ENCODE data around the gene FBXO41. TPM values are rescaled to one million over a fixed set of nuclear protein-coding genes. Genes with fewer than 3 reads are reported as not detected.

FBXO41 gene
- total RNA-seq, 4 donors from 2014 or later = 1.1 to 8.2 (median 5.7) TPM

GRCh38 chr2:73210019-73210418, 74.3 kb downstream of the FBXO41 start:
- H3K4me3 ChIP-seq = no peak overlapping the region
- H3K36me3 ChIP-seq = no peaks in the 10 kb centered on the region
- DNase-seq (ENCODE audit: low spot score in 2 of 2) = no peak
- WGBS = 78% methylated on average over 4 of the region's 4 CpGs
- H3K4me1 ChIP-seq = peaks cover 15% of the 10 kb centered on the region
- no peaks in the 10 kb centered on the region for H3K9me3 ChIP-seq
- H3K27ac ChIP-seq = no peak overlapping the region
- TF ChIP-seq CTCF (IDR thresholded peaks at IDR 0.05) (no peak), POLR2AphosphoS5 (IDR thresholded peaks at IDR 0.05) (no peak), EP300 (IDR thresholded peaks at IDR 0.05) (no peak), POLR2A (IDR thresholded peaks at IDR 0.05) (no peak)
- H3K27me3 ChIP-seq = peaks cover 14% of the 10 kb centered on the region

- 91% methylated on average over 3 of the region's 3 CpGs for WGBS
- DNase-seq (ENCODE audit: low spot score in 2 of 2) = no peak
- H3K9me3 ChIP-seq = no peaks in the 10 kb centered on the region
- peaks cover 32% of the 10 kb centered on the region for H3K27me3 ChIP-seq
- H3K36me3 ChIP-seq = no peaks in the 10 kb centered on the region
- peaks cover 8% of the 10 kb centered on the region for H3K4me1 ChIP-seq
- H3K27ac ChIP-seq = no peak overlapping the region
- H3K4me3 ChIP-seq = no peak overlapping the region
- TF ChIP-seq POLR2A (IDR thresholded peaks at IDR 0.05) (no peak), CTCF (IDR thresholded peaks at IDR 0.05) (no peak), EP300 (IDR thresholded peaks at IDR 0.05) (no peak), POLR2AphosphoS5 (IDR thresholded peaks at IDR 0.05) (no peak)
Observed at GRCh38 chr2:73208258-73208657, 76.0 kb downstream of the FBXO41 start.

DNA sequence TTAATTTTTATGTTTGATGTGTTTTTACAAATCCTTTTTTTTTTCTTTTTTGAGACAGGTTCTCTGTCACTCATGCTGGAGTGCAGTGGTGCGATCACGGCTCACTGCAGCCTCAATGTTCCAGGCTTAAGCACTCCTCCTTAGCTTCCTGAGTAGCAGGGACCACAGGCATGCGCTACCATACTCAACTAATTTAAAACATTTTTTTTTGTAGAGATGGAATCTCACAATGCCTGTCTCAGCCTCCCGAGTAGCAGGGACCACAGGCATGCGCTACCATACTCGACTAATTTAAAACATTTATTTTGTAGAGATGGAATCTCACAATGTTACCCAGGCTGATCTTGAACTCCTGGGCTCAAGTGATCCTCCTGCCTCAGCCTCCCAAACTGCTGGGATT, 78.7 kb downstream of the FBXO41 start:
- Histone ChIP-seq H3K4me1 (peaks cover 18% of the 10 kb centered on the region), H3K4me3 (no peak overlapping the region), H3K9me3 (no peaks in the 10 kb centered on the region), H3K36me3 (no peaks in the 10 kb centered on the region), H3K27ac (no peak overlapping the region), H3K27me3 (peaks cover 57% of the 10 kb centered on the region)
- TF ChIP-seq EP300 (IDR thresholded peaks at IDR 0.05) = no peak
- TF ChIP-seq POLR2AphosphoS5 (IDR thresholded peaks at IDR 0.05) = no peak
- no peak for TF ChIP-seq CTCF (IDR thresholded peaks at IDR 0.05)
- TF ChIP-seq POLR2A (IDR thresholded peaks at IDR 0.05) = no peak
- 58% methylated on average over 6 of the region's 6 CpGs for WGBS
- no peak for DNase-seq (ENCODE audit: low spot score in 2 of 2)

Other genes with a start within 250 kb of the FBXO41 start
- 10 to 100 TPM; 11.9 to 25.7 (median 18.8) TPM for gene SFXN5, start 212.8 kb downstream of the FBXO41 start, total RNA-seq
- 10 to 100 TPM; 24.9 to 39.5 (median 29.1) TPM for gene RAB11FIP5, start 171.5 kb downstream of the FBXO41 start, total RNA-seq
- gene NOTO, start 81.9 kb downstream of the FBXO41 start, total RNA-seq = not detected
- 10 to 100 TPM; 17.0 to 38.4 (median 20.0) TPM for gene SMYD5, start 70.2 kb downstream of the FBXO41 start, total RNA-seq
- 10 to 100 TPM in 3 of 4 donors, 1 to 10 TPM in 1; 7.4 to 34.8 (median 25.3) TPM for gene PRADC1, start 51.2 kb downstream of the FBXO41 start, total RNA-seq
- gene CCT7, start 50.2 kb downstream of the FBXO41 start, total RNA-seq = 100 to 1,000 TPM in 3 of 4 donors, 10 to 100 TPM in 1; 99.7 to 175 (median 158) TPM
- not detected for gene EGR4, start 9.1 kb upstream of the FBXO41 start, total RNA-seq
- gene ALMS1, start 101.4 kb upstream of the FBXO41 start, total RNA-seq = 10 to 100 TPM; 12.3 to 24.0 (median 18.5) TPM

All from suprapubic skin (tissue), 4 donors.